Loucy (cell line): ENCODE measurements around the gene REV1.

Experiments used
- H2AFZ ChIP-seq: fragments of 200-600 bp; sonication (generic); 2 replicates; pipeline ENCODE4 v1.6.0; 2016; ENCODE audit warnings: antibody characterized with exemption, mild to moderate bottlenecking, low read length, moderate library complexity
- H3F3A ChIP-seq: fragments of 200-600 bp; 2 replicates; pipeline ENCODE4 v1.6.0; 2016; ENCODE audit warnings: antibody characterized with exemption, low read depth, mild to moderate bottlenecking
- H3K27me3 ChIP-seq: fragments of 200-600 bp; sonication (generic); 2 replicates; pipeline ENCODE4 v1.6.1; 2014; ENCODE audit warnings: low read length, mild to moderate bottlenecking; ENCODE audit not compliant: insufficient read depth, poor library complexity, severe bottlenecking
- H3K36me3 ChIP-seq: fragments of 200-600 bp; sonication (generic); 2 replicates; pipeline ENCODE4 v1.6.1; 2016; ENCODE audit warnings: low read length; ENCODE audit not compliant: insufficient read depth
- H3K4me1 ChIP-seq: fragments of 200-600 bp; sonication (generic); 2 replicates; pipeline ENCODE4 v1.5.1; 2014; ENCODE audit warnings: low read length, mild to moderate bottlenecking; ENCODE audit not compliant: insufficient read depth, poor library complexity, severe bottlenecking
- H3K4me2 ChIP-seq: fragments of 200-600 bp; sonication (generic); 2 replicates; pipeline ENCODE4 v1.6.0; 2014; ENCODE audit warnings: antibody characterized with exemption, low read length, low read depth, mild to moderate bottlenecking; ENCODE audit not compliant: poor library complexity, severe bottlenecking
- H3K4me3 ChIP-seq: fragments of 200-600 bp; sonication (generic); 2 replicates; pipeline ENCODE4 v1.5.1; 2014; ENCODE audit warnings: low read length, mild to moderate bottlenecking, mixed read lengths; ENCODE audit not compliant: poor library complexity, severe bottlenecking
- H3K79me2 ChIP-seq: fragments of 200-600 bp; sonication (generic); 2 replicates; pipeline ENCODE4 v1.6.1; 2014; ENCODE audit warnings: low read length; ENCODE audit not compliant: insufficient read depth
- H3K9ac ChIP-seq: fragments of 200-600 bp; sonication (generic); 2 replicates; pipeline ENCODE4 v1.6.0; 2014; ENCODE audit warnings: mild to moderate bottlenecking, low read depth, low read length, moderate library complexity; ENCODE audit not compliant: poor library complexity, severe bottlenecking
- H3K9me2 ChIP-seq: fragments of 200-600 bp; sonication (generic); replicated peaks from 2 replicates; pipeline ENCODE4 v1.6.1; 2016; ENCODE audit warnings: low read depth, low read length, mixed read lengths
- H3K9me3 ChIP-seq: fragments of 200-600 bp; sonication (generic); 2 replicates; pipeline ENCODE4 v1.6.1; 2014; ENCODE audit warnings: mild to moderate bottlenecking, antibody characterized with exemption, low read length, low read depth; ENCODE audit not compliant: insufficient read depth
- H4K20me1 ChIP-seq: fragments of 200-600 bp; sonication (generic); 2 replicates; pipeline ENCODE4 v1.6.0; 2014; ENCODE audit warnings: antibody characterized with exemption, low read length, mild to moderate bottlenecking; ENCODE audit not compliant: insufficient read depth, poor library complexity, severe bottlenecking
- EZH2phosphoT487 ChIP-seq: fragments of 200-600 bp; IDR thresholded peaks from 2 replicates; pipeline ENCODE4 v1.6.1; 2018; ENCODE audit warnings: antibody characterized with exemption, mild to moderate bottlenecking, moderate library complexity, borderline replicate concordance
- TF ChIP-seq, protein P1 (sequence below): fragments of 200-600 bp; sonication (generic); conservative IDR thresholded peaks from 2 replicates; pipeline ENCODE4 v1.5.1; 2014; ENCODE audit warnings: mild to moderate bottlenecking, antibody characterized with exemption, low read length

Gene REV1

DNA sequence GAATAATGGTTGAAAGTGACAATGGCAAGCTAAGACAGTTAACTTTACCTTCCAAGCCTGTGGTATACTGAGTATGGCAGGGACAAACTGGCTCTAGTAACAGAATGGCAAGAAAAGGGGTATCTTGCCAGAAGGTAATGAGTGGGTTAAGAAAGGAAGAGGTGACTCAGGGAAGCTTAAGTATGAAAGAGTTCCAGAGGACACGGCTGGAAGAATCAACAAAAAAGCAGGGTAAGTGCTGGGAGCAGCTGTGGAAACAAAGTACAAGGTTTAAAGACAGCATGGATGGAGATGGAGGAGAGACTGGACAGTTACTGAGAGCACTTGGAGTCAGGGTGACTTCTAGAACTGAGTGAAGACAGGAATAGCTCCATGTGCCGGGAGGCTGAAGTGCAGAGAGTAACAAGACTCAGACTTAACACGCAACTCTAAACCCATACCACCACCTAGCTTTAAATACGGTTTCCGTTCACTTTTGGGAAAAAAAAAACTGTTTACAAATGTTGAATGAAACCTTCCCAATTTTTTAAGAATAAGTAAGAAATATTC is 69.0 kb downstream of the REV1 start:
- Histone ChIP-seq H3K27me3 (no peaks in the 10 kb centered on the region), H3K4me3 (no peak overlapping the region), H3K9me2 (no peaks in the 10 kb centered on the region), H3K79me2 (no peaks in the 10 kb centered on the region), H3K9me3 (no peaks in the 10 kb centered on the region), H4K20me1 (no peaks in the 10 kb centered on the region), H3K4me1 (no peaks in the 10 kb centered on the region), H3K9ac (no peak overlapping the region), H3F3A (no peaks in the 10 kb centered on the region), H3K4me2 (no peak overlapping the region), H2AFZ (no peak overlapping the region), H3K36me3 (peaks cover 84% of the 10 kb centered on the region)
- no peak for TF ChIP-seq EZH2phosphoT487
- TF ChIP-seq, protein P1, sequence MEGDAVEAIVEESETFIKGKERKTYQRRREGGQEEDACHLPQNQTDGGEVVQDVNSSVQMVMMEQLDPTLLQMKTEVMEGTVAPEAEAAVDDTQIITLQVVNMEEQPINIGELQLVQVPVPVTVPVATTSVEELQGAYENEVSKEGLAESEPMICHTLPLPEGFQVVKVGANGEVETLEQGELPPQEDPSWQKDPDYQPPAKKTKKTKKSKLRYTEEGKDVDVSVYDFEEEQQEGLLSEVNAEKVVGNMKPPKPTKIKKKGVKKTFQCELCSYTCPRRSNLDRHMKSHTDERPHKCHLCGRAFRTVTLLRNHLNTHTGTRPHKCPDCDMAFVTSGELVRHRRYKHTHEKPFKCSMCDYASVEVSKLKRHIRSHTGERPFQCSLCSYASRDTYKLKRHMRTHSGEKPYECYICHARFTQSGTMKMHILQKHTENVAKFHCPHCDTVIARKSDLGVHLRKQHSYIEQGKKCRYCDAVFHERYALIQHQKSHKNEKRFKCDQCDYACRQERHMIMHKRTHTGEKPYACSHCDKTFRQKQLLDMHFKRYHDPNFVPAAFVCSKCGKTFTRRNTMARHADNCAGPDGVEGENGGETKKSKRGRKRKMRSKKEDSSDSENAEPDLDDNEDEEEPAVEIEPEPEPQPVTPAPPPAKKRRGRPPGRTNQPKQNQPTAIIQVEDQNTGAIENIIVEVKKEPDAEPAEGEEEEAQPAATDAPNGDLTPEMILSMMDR: no peak

DNA sequence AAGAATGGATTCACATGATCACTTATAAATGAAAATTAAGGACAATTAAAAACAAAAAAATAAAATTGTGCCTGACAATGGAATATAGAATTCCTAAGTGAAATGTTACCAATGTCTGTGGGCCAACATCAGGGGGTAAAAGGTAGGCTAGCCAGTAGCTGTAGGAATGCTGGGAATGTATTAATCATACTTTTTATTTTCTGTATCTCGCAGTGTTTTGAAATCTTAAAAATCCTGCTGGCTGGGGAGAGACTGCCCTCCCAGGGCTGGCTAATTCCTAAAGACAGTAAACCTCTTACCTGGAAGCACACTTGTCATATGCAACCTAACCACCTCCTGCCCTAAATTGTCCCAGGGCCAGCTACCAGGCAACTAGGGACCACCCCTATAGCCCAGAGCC is 69.8 kb downstream of the REV1 start:
- no peaks in the 10 kb centered on the region for H3K4me1 ChIP-seq
- no peaks in the 10 kb centered on the region for H3K9me2 ChIP-seq
- no peak overlapping the region for H2AFZ ChIP-seq
- no peaks in the 10 kb centered on the region for H3K79me2 ChIP-seq
- no peak overlapping the region for H3K4me3 ChIP-seq
- TF ChIP-seq, protein P1: no peak
- TF ChIP-seq EZH2phosphoT487: no peak
- no peaks in the 10 kb centered on the region for H3K9me3 ChIP-seq
- H3K9ac ChIP-seq: no peak overlapping the region
- H3K27me3 ChIP-seq: no peaks in the 10 kb centered on the region
- H3K36me3 ChIP-seq: peaks cover 89% of the 10 kb centered on the region
- H3F3A ChIP-seq: no peaks in the 10 kb centered on the region
- no peak overlapping the region for H3K4me2 ChIP-seq
- no peaks in the 10 kb centered on the region for H4K20me1 ChIP-seq

DNA sequence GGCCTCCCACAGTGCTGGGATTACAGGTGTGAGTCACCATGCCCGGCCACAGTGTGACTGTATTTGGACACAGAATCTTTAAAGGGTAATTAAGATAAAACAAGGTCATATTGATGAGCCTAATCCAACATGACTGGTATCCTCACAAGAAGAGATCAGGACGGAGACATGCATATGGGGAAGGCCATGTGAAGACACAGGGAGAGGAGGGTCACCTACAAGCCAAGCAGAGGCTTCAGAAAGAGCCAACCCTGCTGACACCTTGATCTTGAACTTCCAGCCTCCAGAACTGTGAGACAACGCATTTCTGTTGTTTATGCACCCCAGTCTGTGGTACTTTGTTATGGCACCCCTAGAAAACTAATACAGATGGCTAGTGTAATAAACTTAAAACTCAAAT is 72.4 kb downstream of the REV1 start:
- Histone ChIP-seq H3F3A (no peaks in the 10 kb centered on the region), H3K79me2 (no peaks in the 10 kb centered on the region), H3K9me2 (no peaks in the 10 kb centered on the region), H3K36me3 (peaks cover 89% of the 10 kb centered on the region), H3K27me3 (no peaks in the 10 kb centered on the region), H4K20me1 (no peaks in the 10 kb centered on the region), H3K9me3 (no peaks in the 10 kb centered on the region), H3K4me1 (no peaks in the 10 kb centered on the region), H3K4me2 (no peak overlapping the region), H2AFZ (no peak overlapping the region), H3K9ac (no peak overlapping the region), H3K4me3 (no peak overlapping the region)
- TF ChIP-seq EZH2phosphoT487: no peak
- TF ChIP-seq, protein P1: no peak
